Panc1 (cell line): ENCODE results near the gene TRMT44. TPM values are rescaled to one million over a fixed set of nuclear protein-coding genes. Genes with fewer than 3 reads are reported as not detected.

Experiments used
- ATAC-seq: fragments of 200-7000 bp; cut with Tn5 transposase; 2 replicates; pipeline ENCODE4 v1.9.1; 2020; ENCODE audit warnings: mild to moderate bottlenecking, moderate library complexity
- BruUV-seq: library from RNA; stranded (reverse); fragments of 400-500 nt; replicated peaks from 2 replicates; lab custom pipeline; 2021; lab: Mats Ljungman, UMichigan
- CTCF ChIA-PET: fragments of 300-600 bp; sonication (Branson Sonifier 250); formaldehyde crosslinking; loops from one replicate; lab custom pipeline; 2022; ENCODE audit warnings: antibody characterized with exemption; lab: Charles Lee
- POLR2A ChIA-PET: fragments of 300-600 bp; sonication (Branson Sonifier 250); formaldehyde crosslinking; loops from one replicate; lab custom pipeline; 2022; ENCODE audit warnings: antibody characterized with exemption; lab: Charles Lee
- DNase-seq: peaks from one replicate; pipeline ENCODE4 v3.0.0-alpha.2; 2010; ENCODE audit warnings: low read depth, low spot score
- H3K27ac ChIP-seq: 2 replicates; pipeline ENCODE4 v1.5.1; 2011; ENCODE audit warnings: mild to moderate bottlenecking, low read length, inconsistent platforms
- H3K27me3 ChIP-seq: fragments of 200-500 bp; sonication (Bioruptor generic); 2 replicates; pipeline ENCODE4 v1.6.0; 2014; ENCODE audit warnings: low read length, inconsistent platforms; ENCODE audit not compliant: control insufficient read depth, insufficient read depth
- H3K36me3 ChIP-seq: fragments of 200-500 bp; sonication (Bioruptor generic); 2 replicates; pipeline ENCODE4 v1.5.1; 2014; ENCODE audit warnings: inconsistent platforms, mild to moderate bottlenecking, low read length, moderate library complexity; ENCODE audit not compliant: control insufficient read depth, insufficient read depth
- H3K4me1 ChIP-seq: 2 replicates; pipeline ENCODE4 v1.5.1; 2011; ENCODE audit warnings: inconsistent platforms, mild to moderate bottlenecking, low read length, moderate library complexity; ENCODE audit not compliant: control insufficient read depth, insufficient read depth
- H3K4me3 ChIP-seq, 2 experiments: 2 replicates each; pipeline ENCODE4 v1.5.1; 2011 to 2012; ENCODE audit warnings: low read depth in 2 of 2, low read length in 2 of 2, mild to moderate bottlenecking in 2 of 2, inconsistent platforms in 1 of 2, moderate library complexity in 1 of 2
- H3K9me3 ChIP-seq: fragments of 200-500 bp; sonication (Bioruptor generic); 2 replicates; pipeline ENCODE4 v1.5.1; 2014; ENCODE audit warnings: low read depth, mild to moderate bottlenecking, inconsistent platforms, low read length, moderate library complexity; ENCODE audit not compliant: control insufficient read depth, insufficient read depth
- POLR2AphosphoS5 ChIP-seq: IDR thresholded peaks from 2 replicates; pipeline ENCODE4 v1.6.1; 2012; ENCODE audit warnings: mild to moderate bottlenecking, low read depth, low read length, moderate library complexity
- REST ChIP-seq, 2 experiments: IDR thresholded peaks; 2 replicates each; pipeline ENCODE4 v1.6.1; 2011 to 2012; ENCODE audit warnings: low read depth in 2 of 2, control low read depth in 1 of 2, low read length in 1 of 2, mild to moderate bottlenecking in 1 of 2, moderate library complexity in 1 of 2; ENCODE audit not compliant: insufficient read depth in 1 of 2
- SIN3A ChIP-seq: IDR thresholded peaks from 2 replicates; pipeline ENCODE4 v1.6.1; 2012; ENCODE audit warnings: low read depth, mild to moderate bottlenecking, low read length, moderate library complexity, borderline replicate concordance; ENCODE audit not compliant: insufficient read depth
- TCF7L2 ChIP-seq: IDR thresholded peaks from 2 replicates; pipeline ENCODE4 v1.6.1; 2011; ENCODE audit warnings: mild to moderate bottlenecking, low read depth, low read length, inconsistent platforms
- in situ Hi-C: cut with HindIII; loops from 2 replicates; pipeline ENCODE4 v1.10.0; 2016; ENCODE audit warnings: low sequenced_read_pairs, low pct_unique_long_range_greater_than_20kb
- intact Hi-C: fragments of 100-400 bp; cut with micrococcal nuclease; formaldehyde crosslinking; loops from one replicate; pipeline ENCODE4 v1.10.0; 2022; ENCODE audit not compliant: unreplicated experiment
- total RNA-seq: library from RNA; stranded (reverse); gene quantifications from one replicate; pipeline ENCODE4 v1.2.1, GENCODE V29; 2021; ENCODE audit not compliant: unreplicated experiment
- TF ChIP-seq, protein P1 (sequence below): fragments of 450-650 bp; IDR thresholded peaks from 2 replicates; pipeline ENCODE4 v1.5.1; 2017; ENCODE audit warnings: mild to moderate bottlenecking

Gene TRMT44
- total RNA-seq, 1 experiment from 2014 or later: 10.8 TPM

GRCh38 chr4:8446122-8446521, 5.5 kb downstream of the TRMT44 start:
- no peak for ATAC-seq

GRCh38 chr4:8451440-8452182, 11.0 kb downstream of the TRMT44 start:
- in situ Hi-C loops: no loop called here
- Histone ChIP-seq H3K4me1 (no peaks in the 10 kb centered on the region), H3K27ac (no peak overlapping the region), H3K4me3 (no peak overlapping the region), H3K27me3 (no peaks in the 10 kb centered on the region), H3K9me3 (no peaks in the 10 kb centered on the region), H3K36me3 (no peaks in the 10 kb centered on the region; the same call in 1 of the 2 replicates)
- no TSS peak for BruUV-seq
- ATAC-seq: no peak
- intact Hi-C loops: no loop called here
- ChIA-PET CTCF (no interaction called here), POLR2A (no interaction called here)
- DNase-seq: no peak
- no peak for TF ChIP-seq REST (IDR thresholded peaks at IDR 0.05; ENCODE audit: insufficient read depth in 1 of 2, low read depth in 2 of 2, low read length in 1 of 2)

More at GRCh38 chr4:8446122-8446521, 5.5 kb downstream of the TRMT44 start:
- H3K27me3 ChIP-seq: no peaks in the 10 kb centered on the region
- no TSS peak for BruUV-seq
- no peak overlapping the region for H3K27ac ChIP-seq
- no peak for DNase-seq
- CTCF ChIA-PET: no interaction called here
- H3K36me3 ChIP-seq: peaks cover 4% of the 10 kb centered on the region
- in situ Hi-C loops: no loop called here
- no peaks in the 10 kb centered on the region for H3K9me3 ChIP-seq
- intact Hi-C loops: no loop called here
- POLR2A ChIA-PET: no interaction called here
- TF ChIP-seq TCF7L2: no peak
- TF ChIP-seq SIN3A: no peak
- TF ChIP-seq, protein P1, sequence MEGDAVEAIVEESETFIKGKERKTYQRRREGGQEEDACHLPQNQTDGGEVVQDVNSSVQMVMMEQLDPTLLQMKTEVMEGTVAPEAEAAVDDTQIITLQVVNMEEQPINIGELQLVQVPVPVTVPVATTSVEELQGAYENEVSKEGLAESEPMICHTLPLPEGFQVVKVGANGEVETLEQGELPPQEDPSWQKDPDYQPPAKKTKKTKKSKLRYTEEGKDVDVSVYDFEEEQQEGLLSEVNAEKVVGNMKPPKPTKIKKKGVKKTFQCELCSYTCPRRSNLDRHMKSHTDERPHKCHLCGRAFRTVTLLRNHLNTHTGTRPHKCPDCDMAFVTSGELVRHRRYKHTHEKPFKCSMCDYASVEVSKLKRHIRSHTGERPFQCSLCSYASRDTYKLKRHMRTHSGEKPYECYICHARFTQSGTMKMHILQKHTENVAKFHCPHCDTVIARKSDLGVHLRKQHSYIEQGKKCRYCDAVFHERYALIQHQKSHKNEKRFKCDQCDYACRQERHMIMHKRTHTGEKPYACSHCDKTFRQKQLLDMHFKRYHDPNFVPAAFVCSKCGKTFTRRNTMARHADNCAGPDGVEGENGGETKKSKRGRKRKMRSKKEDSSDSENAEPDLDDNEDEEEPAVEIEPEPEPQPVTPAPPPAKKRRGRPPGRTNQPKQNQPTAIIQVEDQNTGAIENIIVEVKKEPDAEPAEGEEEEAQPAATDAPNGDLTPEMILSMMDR: no peak
- no peak for TF ChIP-seq POLR2AphosphoS5
- no peak for TF ChIP-seq REST (IDR thresholded peaks at IDR 0.05; ENCODE audit: insufficient read depth in 1 of 2, low read depth in 2 of 2, low read length in 1 of 2)
- no peak overlapping the region for H3K4me3 ChIP-seq
- H3K4me1 ChIP-seq: peaks cover 10% of the 10 kb centered on the region
